Heart left ventricle (tissue), 16 donors: ENCODE data around the gene MET. TPM values are rescaled to one million over a fixed set of nuclear protein-coding genes. Genes with fewer than 3 reads are reported as not detected.

ENCODE experiments used
- ATAC-seq, 4 donors: fragments of 200-7000 bp; cut with Tn5 transposase; one replicate each; pipeline ENCODE4 v1.9.1; 2020 to 2022; ENCODE audit warnings: moderate library complexity in 4 of 4, mild to moderate bottlenecking in 3 of 4, moderate number of reproducible peaks in 1 of 4
- DNase-seq, 5 donors: peaks; one replicate each; pipeline ENCODE4 v3.0.0-alpha.2; 2020
- H3K27ac ChIP-seq, 12 donors: fragments of 200-600 bp; sonication (generic) in 4 of 12; one replicate each; pipeline versions ENCODE4 v1.5.0 to v1.8.0; 2016 to 2022; ENCODE audit warnings: mild to moderate bottlenecking in 2 of 12
- H3K27me3 ChIP-seq, 9 donors: fragments of 200-600 bp; sonication (generic) in 2 of 9; one replicate each; pipeline versions ENCODE4 v1.5.1 to v1.8.0; 2016 to 2022; ENCODE audit warnings: mild to moderate bottlenecking in 3 of 9
- H3K36me3 ChIP-seq, 9 donors: fragments of 200-600 bp; sonication (generic) in 2 of 9; one replicate each; pipeline versions ENCODE4 v1.5.0 to v1.8.0; 2018 to 2022; ENCODE audit warnings: mild to moderate bottlenecking in 2 of 9
- H3K4me1 ChIP-seq, 12 donors: fragments of 200-600 bp; sonication (generic) in 4 of 12; one replicate each; pipeline versions ENCODE4 v1.5.0 to v1.8.0; 2016 to 2022; ENCODE audit warnings: mild to moderate bottlenecking in 3 of 12
- H3K4me3 ChIP-seq, 12 donors: fragments of 200-600 bp; sonication (generic) in 4 of 12; one replicate each; pipeline versions ENCODE4 v1.5.0 to v1.8.0; 2017 to 2022; ENCODE audit warnings: mild to moderate bottlenecking in 9 of 12, moderate library complexity in 4 of 12
- H3K9me3 ChIP-seq, 12 donors: fragments of 200-600 bp; sonication (generic) in 4 of 12; one replicate each; pipeline versions ENCODE4 v1.5.0 to v1.8.0; 2016 to 2022; ENCODE audit warnings: mild to moderate bottlenecking in 1 of 12
- POLR2A ChIP-seq, 2 donors: fragments of 450-650 bp; IDR thresholded peaks; one replicate each; pipeline ENCODE4 v1.6.1; 2017; ENCODE audit warnings: antibody characterized with exemption in 2 of 2, mild to moderate bottlenecking in 2 of 2, moderate library complexity in 2 of 2
- WGBS, 4 donors: extraction: QIAGEN DNeasy Blood & Tissue Kit in 2 of 4; methylation state at CpG; one replicate each; pipeline versions ENCODE4 v1.1.5 to v1.1.7; 2013 to 2018; 5-methylcytosine and 5-hydroxymethylcytosine counted together
- intact Hi-C, 10 donors: fragments of 100-400 bp; cut with DNase I; formaldehyde crosslinking; loops; one replicate each; pipeline versions ENCODE4 v1.11.1 to v1.14.2; 2022
- polyA plus RNA-seq, 2 donors: library from polyadenylated mRNA; stranded (reverse); fragments of 200-250 nt; gene quantifications; one replicate each; pipeline ENCODE4 v1.2.3, GENCODE V29; 2013
- total RNA-seq, 9 donors: library from RNA; depleted of rRNA in 2 of 9; stranded (reverse); fragments of >200 nt in 2 of 9; fragmentation: NEBNext Ultra II Directional in 3 of 9; extraction: Animal tissue kit (Norgen Biotek cat#: 25700) in 3 of 9; gene quantifications; one replicate each; pipeline versions ENCODE4 v1.1.0 to v1.2.4, GENCODE V29; 2016 to 2023
- TF ChIP-seq, protein P1 (sequence below), 12 donors: fragments of 200-600 bp; sonication (generic) in 4 of 12; IDR thresholded peaks; one replicate each; pipeline versions ENCODE4 v1.5.0 to v1.8.0; 2018 to 2022; ENCODE audit warnings: antibody characterized with exemption in 12 of 12, mild to moderate bottlenecking in 5 of 12
- donor health status: ischemic (EF 13 %, LVEDD 7.1; RV severe dilation, severe dysfunction).
- donor health status: healthy with polysubstance abuse.
- donor health status: DM: no; HTN: yes; CAD: no.
- donor health status: DM: no; HTN: no; CAD: no.
- donor health status: ischemic (EF 25% LVEDD 6.9; RV normal size, moderate dysfunction).
- donor health status: ischemic (EF 25% LVEDD 5.7; RV mildly dilated, moderate dysfunction).
- donor health status: healthy.
- donor health status: DM: yes; HTN: yes; CAD: no.
- donor health status: ischemic (EF 35%, LVEDD 5.7; RV mildly dilated, moderate dysfunction).
- donor health status: nonischemic (EF 11% LVEDD 7.7; RV severe dilation, severe dysfunction).
- donor health status: DM: yes; HTN: yes; CAD: no.
- donor health status: PGD.
- donor health status: ischemic (EF 29% LVEDD 5.4; RV normal size, mild dysfunction).
- donor health status: nonischemic (EF 23%, LVEDD 6.1; RV moderate dilation, normal function).

Gene MET
- total and polyA plus RNA-seq, 11 donors, result 2.4 to 29.7 (median 14.3) TPM

DNA sequence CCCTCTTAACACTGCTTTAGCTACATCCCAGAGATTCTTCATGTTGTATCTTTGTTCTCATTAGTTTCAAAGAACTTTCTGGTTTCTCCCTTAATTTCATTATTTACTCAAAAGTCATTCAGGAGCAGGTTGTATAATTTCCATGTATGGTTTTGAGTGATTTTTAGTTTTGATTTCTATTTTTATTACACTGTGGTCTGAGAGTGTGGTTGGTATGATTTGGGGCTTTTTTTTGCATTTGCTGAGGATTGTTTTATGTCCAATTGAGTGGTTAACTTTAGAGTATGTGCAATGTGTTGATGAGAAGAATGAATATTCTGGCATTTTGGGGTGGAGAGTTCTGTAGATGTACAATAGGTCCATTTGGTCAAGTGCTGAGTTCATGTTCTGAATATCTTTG lies 152.5 kb downstream of the MET start:
- no peaks in the 10 kb centered on the region for H3K27me3 ChIP-seq
- no peaks in the 10 kb centered on the region for H3K36me3 ChIP-seq
- H3K4me1 ChIP-seq, result no peaks in the 10 kb centered on the region
- peaks cover 0 to 4% (median 0%) of the 10 kb centered on the region in 12 donors for H3K9me3 ChIP-seq
- DNase-seq (no peak), ATAC-seq (no peak)
- no peak overlapping the region for H3K27ac ChIP-seq
- no peak overlapping the region for H3K4me3 ChIP-seq
- TF ChIP-seq POLR2A (IDR thresholded peaks at IDR 0.05), result no peak
- intact Hi-C loops, result no loop called here

DNA sequence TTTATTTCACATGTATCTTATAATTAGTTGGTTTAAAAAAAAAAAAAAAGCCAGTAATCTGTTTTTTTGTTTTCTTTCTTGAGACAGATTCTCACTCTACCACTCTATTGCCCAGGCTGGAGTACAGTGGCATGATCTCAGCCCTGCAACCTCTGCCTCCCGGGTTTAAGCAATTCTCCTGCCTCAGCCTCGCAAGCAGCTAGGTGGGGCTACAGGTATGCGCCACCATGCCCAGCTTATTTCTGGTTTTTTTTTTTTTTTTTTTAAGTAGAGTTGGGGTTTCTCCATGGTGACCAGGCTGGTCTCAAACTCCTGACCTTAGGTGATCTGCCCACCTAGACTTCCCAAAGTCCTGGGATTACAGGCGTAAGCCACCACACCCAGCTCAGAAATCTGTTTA lies 156.3 kb downstream of the MET start:
- no peak overlapping the region for H3K4me3 ChIP-seq
- no peak overlapping the region for H3K27ac ChIP-seq
- no peaks in the 10 kb centered on the region for H3K27me3 ChIP-seq
- ATAC-seq, result no peak
- DNase-seq, result no peak
- TF ChIP-seq, protein P1, sequence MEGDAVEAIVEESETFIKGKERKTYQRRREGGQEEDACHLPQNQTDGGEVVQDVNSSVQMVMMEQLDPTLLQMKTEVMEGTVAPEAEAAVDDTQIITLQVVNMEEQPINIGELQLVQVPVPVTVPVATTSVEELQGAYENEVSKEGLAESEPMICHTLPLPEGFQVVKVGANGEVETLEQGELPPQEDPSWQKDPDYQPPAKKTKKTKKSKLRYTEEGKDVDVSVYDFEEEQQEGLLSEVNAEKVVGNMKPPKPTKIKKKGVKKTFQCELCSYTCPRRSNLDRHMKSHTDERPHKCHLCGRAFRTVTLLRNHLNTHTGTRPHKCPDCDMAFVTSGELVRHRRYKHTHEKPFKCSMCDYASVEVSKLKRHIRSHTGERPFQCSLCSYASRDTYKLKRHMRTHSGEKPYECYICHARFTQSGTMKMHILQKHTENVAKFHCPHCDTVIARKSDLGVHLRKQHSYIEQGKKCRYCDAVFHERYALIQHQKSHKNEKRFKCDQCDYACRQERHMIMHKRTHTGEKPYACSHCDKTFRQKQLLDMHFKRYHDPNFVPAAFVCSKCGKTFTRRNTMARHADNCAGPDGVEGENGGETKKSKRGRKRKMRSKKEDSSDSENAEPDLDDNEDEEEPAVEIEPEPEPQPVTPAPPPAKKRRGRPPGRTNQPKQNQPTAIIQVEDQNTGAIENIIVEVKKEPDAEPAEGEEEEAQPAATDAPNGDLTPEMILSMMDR (IDR thresholded peaks at IDR 0.05), result no peak
- no peak for TF ChIP-seq POLR2A (IDR thresholded peaks at IDR 0.05)
- no peaks in the 10 kb centered on the region for H3K36me3 ChIP-seq
- 92 to 97% (median 94%) methylated on average over 4 of the region's 4 CpGs for WGBS, 4 donors
- peaks cover 0 to 4% (median 0%) of the 10 kb centered on the region in 12 donors for H3K9me3 ChIP-seq
- H3K4me1 ChIP-seq, result no peaks in the 10 kb centered on the region
- intact Hi-C loops, result no loop called here

DNA sequence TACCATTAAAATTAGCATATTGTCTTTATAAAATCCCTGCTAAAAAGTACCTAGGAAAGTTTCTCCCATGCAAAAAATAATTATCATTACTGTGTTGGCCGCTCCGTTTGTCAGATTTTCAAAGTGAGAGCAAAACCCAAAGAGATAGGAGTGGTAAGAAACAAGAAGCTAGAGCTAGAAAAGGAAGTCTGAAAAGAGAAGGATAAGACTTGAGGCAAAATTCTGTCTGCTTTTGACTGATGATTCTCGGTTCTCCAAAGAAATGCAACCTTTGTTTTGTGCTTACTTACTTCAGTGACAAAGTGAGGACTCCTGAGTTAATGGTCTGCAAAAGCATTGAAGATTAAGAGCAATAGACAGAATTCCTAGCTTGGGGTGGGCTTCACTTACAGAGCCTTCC lies 157.0 kb downstream of the MET start:
- Histone ChIP-seq H3K27me3 (no peaks in the 10 kb centered on the region), H3K9me3 (peaks cover 0 to 4% (median 0%) of the 10 kb centered on the region in 12 donors), H3K4me3 (no peak overlapping the region), H3K4me1 (no peaks in the 10 kb centered on the region), H3K36me3 (no peaks in the 10 kb centered on the region), H3K27ac (no peak overlapping the region)
- WGBS, 4 donors, result 80 to 88% (median 84%) methylated on average over 3 of the region's 3 CpGs
- DNase-seq (no peak), ATAC-seq (no peak)
- TF ChIP-seq, protein P1 (IDR thresholded peaks at IDR 0.05), result no peak
- TF ChIP-seq POLR2A (IDR thresholded peaks at IDR 0.05), result no peak
- intact Hi-C loops, result no loop called here

DNA sequence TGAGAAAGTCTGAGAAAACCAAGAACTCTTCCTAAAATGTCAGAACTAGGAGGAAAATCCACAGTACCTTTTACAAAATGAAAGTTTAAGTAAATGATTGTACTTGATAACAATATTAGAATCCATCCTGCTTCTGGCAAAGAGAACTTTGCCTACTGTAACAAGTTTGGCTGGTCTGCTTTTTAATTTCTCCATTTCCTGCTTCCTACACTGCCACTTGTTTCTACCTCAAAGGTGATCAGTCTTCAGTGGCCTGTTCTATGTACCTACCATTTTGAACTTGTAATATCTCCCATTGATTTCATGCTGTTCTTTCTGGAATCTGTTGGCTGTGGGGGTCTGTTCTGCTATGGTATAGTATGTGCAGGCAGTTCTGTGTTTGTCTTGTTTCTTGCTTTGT lies 157.5 kb downstream of the MET start:
- ATAC-seq (no peak), DNase-seq (no peak)
- Histone ChIP-seq H3K27me3 (no peaks in the 10 kb centered on the region), H3K27ac (no peak overlapping the region), H3K9me3 (peaks cover 0 to 4% (median 0%) of the 10 kb centered on the region in 12 donors), H3K36me3 (no peaks in the 10 kb centered on the region), H3K4me1 (peaks cover 0 to 2% (median 0%) of the 10 kb centered on the region in 12 donors), H3K4me3 (no peak overlapping the region)
- intact Hi-C loops, result no loop called here
- TF ChIP-seq, protein P1 (IDR thresholded peaks at IDR 0.05), result no peak
- TF ChIP-seq POLR2A (IDR thresholded peaks at IDR 0.05), result no peak

DNA sequence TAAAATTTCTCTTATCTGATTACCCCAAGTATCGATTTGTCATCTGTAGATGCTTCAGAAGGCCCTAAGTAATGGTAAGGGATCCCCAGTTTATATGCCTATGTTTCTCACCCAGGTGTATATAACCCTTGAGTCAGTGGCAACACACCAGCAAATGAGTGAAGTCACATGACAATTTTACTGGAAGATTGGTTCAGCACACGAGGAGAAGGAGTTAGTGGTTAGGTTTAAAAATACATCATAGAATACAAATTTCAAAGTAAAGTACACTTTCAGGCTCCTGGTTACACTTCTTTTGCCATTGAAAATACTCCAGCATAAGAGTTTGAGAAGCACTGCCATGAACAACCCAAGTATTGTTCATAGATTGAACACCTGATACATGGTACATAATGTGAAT lies 160.7 kb downstream of the MET start:
- no peak overlapping the region for H3K27ac ChIP-seq
- no peak overlapping the region for H3K4me3 ChIP-seq
- DNase-seq (no peak), ATAC-seq (no peak)
- no peaks in the 10 kb centered on the region for H3K9me3 ChIP-seq
- H3K4me1 ChIP-seq, result peaks cover 0 to 18% (median 0%) of the 10 kb centered on the region in 12 donors
- intact Hi-C loops, result no loop called here
- H3K36me3 ChIP-seq, result no peaks in the 10 kb centered on the region
- WGBS, 4 donors, result 63 to 73% (median 70%) methylated on average over 2 of the region's 2 CpGs
- no peaks in the 10 kb centered on the region for H3K27me3 ChIP-seq
- TF ChIP-seq, protein P1 (IDR thresholded peaks at IDR 0.05), result no peak
- no peak for TF ChIP-seq POLR2A (IDR thresholded peaks at IDR 0.05)
